ENCODE measurements around the gene ARCN1.

- TF ChIP-seq POLR2A (IDR thresholded peaks at IDR 0.05) (no peak), CTCF (IDR thresholded peaks at IDR 0.05) (no peak)
Observed at GRCh38 chr11:118628031-118628430, 55.8 kb downstream of the ARCN1 start.
